ENCODE data around the gene PRSS22. TPM values are rescaled to one million over a fixed set of nuclear protein-coding genes. Genes with fewer than 3 reads are reported as not detected.

Gene PRSS22
- total RNA-seq, 1 experiment from 2014 or later: 141 TPM

DNA sequence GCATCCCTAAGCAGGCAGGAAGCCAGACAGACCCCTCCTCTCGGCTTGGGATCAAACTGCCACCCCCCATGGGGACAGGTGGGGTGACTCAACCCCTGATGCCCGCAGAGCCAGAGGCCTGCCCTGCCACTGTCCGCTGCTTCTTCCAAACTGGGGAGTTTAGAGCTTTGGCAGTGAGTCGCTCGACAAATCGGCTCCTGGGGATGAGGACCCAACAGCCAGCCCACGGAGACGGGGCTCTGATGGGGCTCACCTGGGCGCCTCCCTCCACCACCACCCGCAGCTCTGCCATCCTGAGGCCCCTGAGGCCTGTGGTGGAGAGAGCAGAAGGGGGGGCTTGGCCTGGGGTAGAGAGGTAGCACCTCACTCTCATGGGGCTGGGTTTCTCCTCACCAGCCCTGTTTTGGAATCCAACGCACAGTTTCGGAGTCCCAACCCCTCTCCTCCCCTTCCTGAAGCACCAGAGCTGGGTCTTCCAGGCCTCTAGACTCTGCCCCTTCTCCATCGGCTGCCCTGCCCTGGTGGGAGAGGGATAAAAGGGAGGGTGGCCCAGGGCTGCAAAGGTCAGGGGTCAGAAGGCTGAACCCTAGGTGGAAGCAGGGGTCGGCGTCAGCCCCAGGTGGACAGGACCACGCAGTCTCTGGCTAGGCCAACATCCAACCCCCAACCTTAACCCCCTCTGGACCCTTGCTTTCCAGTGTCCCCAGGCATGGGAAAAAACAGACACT, 5.8 kb downstream of the PRSS22 start:
- no peak for DNase-seq
- H3K27me3 Mint-ChIP-seq (ENCODE audit: unreplicated experiment): no peaks in the 10 kb centered on the region
- TF ChIP-seq, protein P1, sequence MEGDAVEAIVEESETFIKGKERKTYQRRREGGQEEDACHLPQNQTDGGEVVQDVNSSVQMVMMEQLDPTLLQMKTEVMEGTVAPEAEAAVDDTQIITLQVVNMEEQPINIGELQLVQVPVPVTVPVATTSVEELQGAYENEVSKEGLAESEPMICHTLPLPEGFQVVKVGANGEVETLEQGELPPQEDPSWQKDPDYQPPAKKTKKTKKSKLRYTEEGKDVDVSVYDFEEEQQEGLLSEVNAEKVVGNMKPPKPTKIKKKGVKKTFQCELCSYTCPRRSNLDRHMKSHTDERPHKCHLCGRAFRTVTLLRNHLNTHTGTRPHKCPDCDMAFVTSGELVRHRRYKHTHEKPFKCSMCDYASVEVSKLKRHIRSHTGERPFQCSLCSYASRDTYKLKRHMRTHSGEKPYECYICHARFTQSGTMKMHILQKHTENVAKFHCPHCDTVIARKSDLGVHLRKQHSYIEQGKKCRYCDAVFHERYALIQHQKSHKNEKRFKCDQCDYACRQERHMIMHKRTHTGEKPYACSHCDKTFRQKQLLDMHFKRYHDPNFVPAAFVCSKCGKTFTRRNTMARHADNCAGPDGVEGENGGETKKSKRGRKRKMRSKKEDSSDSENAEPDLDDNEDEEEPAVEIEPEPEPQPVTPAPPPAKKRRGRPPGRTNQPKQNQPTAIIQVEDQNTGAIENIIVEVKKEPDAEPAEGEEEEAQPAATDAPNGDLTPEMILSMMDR (IDR thresholded peaks at IDR 0.05; ENCODE audit: unreplicated experiment): no peak
- H3K27ac Mint-ChIP-seq (ENCODE audit: unreplicated experiment): peak overlapping the region; percentile 13
- CTCF ChIA-PET: no interaction called here
- H3K4me1 Mint-ChIP-seq (ENCODE audit: low read depth, unreplicated experiment): peaks cover 25% of the 10 kb centered on the region
- H3K36me3 Mint-ChIP-seq (ENCODE audit: insufficient read depth, unreplicated experiment): peaks cover 77% of the 10 kb centered on the region
- intact Hi-C loops (cut with micrococcal nuclease; ENCODE audit: unreplicated experiment): no loop called here
- BruUV-seq (replicated peaks): no TSS peak
- H3K4me3 Mint-ChIP-seq (ENCODE audit: low read depth, unreplicated experiment): no peak overlapping the region
- H3K9me3 Mint-ChIP-seq (ENCODE audit: low read depth, unreplicated experiment): peaks cover 5% of the 10 kb centered on the region

- Mint-ChIP-seq H3K4me3 (ENCODE audit: low read depth, unreplicated experiment) (no peak overlapping the region), H3K9me3 (ENCODE audit: low read depth, unreplicated experiment) (peaks cover 2% of the 10 kb centered on the region), H3K4me1 (ENCODE audit: low read depth, unreplicated experiment) (peaks cover 52% of the 10 kb centered on the region), H3K27me3 (ENCODE audit: unreplicated experiment) (no peaks in the 10 kb centered on the region), H3K36me3 (ENCODE audit: insufficient read depth, unreplicated experiment) (peaks cover 55% of the 10 kb centered on the region), H3K27ac (ENCODE audit: unreplicated experiment) (peak overlapping the region; percentile 38)
- CTCF ChIA-PET: interaction anchor here (0.6 to 1.6 kb wide), 2 partner anchors 9 to 72 kb away, joined by 3 to 4 read pairs; partner anchors contain the start of gene PRSS22
- BruUV-seq (replicated peaks): no TSS peak
- no peak for DNase-seq
- TF ChIP-seq, protein P1 (IDR thresholded peaks at IDR 0.05; ENCODE audit: unreplicated experiment): no peak
- intact Hi-C loops (cut with micrococcal nuclease; ENCODE audit: unreplicated experiment): no loop called here
Observed at GRCh38 chr16:2848933-2849725, 8.8 kb downstream of the PRSS22 start.

DNA sequence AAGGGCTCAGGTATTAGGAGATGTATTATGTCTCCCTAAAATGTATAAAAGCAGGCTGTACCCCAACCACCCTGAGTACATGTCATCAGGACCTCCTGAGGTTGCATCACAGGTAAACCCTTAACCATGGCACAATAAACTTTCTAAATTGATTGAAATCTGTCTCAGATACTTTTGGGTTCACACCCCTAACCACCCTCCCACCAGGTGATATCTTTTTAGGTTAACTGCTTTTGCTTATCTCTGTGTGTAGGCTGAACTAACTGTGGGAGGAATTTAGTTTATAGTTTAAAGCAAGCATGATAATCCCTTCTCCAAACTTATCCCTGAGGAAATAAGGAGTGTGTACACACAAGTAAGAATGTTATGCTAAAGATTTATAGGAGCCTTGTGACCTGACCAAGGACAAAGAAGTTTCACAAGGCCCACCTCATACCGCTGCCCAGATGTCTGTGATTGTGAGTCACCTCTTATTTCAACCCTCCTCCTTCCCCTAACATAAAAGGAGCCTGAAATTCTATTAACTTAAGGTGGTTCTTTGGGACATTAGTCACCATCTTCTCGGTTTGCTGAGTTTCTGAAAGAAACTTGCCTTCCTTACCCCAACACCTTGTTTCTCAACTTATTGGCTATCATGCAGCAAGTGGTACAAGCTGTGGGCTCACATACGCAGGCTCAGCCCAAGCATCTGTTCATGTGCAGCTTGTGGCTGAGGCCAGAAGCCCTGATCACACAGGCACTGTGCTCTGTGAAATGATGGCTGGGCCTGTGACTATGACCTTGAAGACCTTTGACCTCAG, 11.3 kb downstream of the PRSS22 start:
- Mint-ChIP-seq H3K4me1 (ENCODE audit: low read depth, unreplicated experiment) (peaks cover 52% of the 10 kb centered on the region), H3K27me3 (ENCODE audit: unreplicated experiment) (no peaks in the 10 kb centered on the region), H3K27ac (ENCODE audit: unreplicated experiment) (peak overlapping the region; percentile 84), H3K4me3 (ENCODE audit: low read depth, unreplicated experiment) (peak overlapping the region; percentile 14), H3K9me3 (ENCODE audit: low read depth, unreplicated experiment) (no peaks in the 10 kb centered on the region), H3K36me3 (ENCODE audit: insufficient read depth, unreplicated experiment) (peaks cover 31% of the 10 kb centered on the region)
- intact Hi-C loops (cut with micrococcal nuclease; ENCODE audit: unreplicated experiment): no loop called here
- DNase-seq: peak; percentile 60
- TF ChIP-seq, protein P1 (IDR thresholded peaks at IDR 0.05; ENCODE audit: unreplicated experiment): no peak
- CTCF ChIA-PET: interaction anchor here (1.0 kb wide), 1 partner anchor 10 kb away, joined by 4 read pairs; no protein-coding TSS in a partner anchor
- BruUV-seq (replicated peaks): no TSS peak

DNA sequence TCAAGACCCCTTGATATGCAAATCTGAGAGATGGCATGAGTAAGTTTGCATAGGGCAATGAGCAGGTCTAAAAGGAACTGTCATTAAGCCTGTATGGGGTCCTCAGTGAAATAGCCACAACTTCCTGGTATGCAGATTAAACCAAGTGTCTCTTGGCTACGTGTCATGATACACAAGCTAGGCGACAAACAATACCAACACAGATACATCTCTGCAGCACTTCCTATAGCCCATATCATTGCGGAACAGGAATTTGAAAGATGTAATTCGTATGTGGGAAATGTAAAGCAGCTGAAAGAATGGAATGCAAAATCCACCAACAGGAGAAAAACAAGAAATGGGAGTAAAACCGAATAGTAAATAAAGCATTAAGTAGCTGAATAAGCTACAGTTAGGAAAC, 12.9 kb downstream of the PRSS22 start:
- Mint-ChIP-seq H3K4me1 (ENCODE audit: low read depth, unreplicated experiment) (peaks cover 43% of the 10 kb centered on the region), H3K27ac (ENCODE audit: unreplicated experiment) (no peak overlapping the region), H3K36me3 (ENCODE audit: insufficient read depth, unreplicated experiment) (peaks cover 19% of the 10 kb centered on the region), H3K27me3 (ENCODE audit: unreplicated experiment) (no peaks in the 10 kb centered on the region), H3K9me3 (ENCODE audit: low read depth, unreplicated experiment) (no peaks in the 10 kb centered on the region), H3K4me3 (ENCODE audit: low read depth, unreplicated experiment) (no peak overlapping the region)
- TF ChIP-seq, protein P1 (IDR thresholded peaks at IDR 0.05; ENCODE audit: unreplicated experiment): no peak
- no TSS peak for BruUV-seq (replicated peaks)
- no peak for DNase-seq
- CTCF ChIA-PET: no interaction called here
- intact Hi-C loops (cut with micrococcal nuclease; ENCODE audit: unreplicated experiment): no loop called here

All from Calu3 (cell line).